HCT116 (cell line): ENCODE data around the gene HYKK.

Experiments used
- JUND ChIP-seq: IDR thresholded peaks from 2 replicates; pipeline ENCODE4 v1.6.1; 2012
- POLR2A ChIP-seq: IDR thresholded peaks from 2 replicates; pipeline ENCODE4 v1.7.0; 2011; ENCODE audit warnings: borderline replicate concordance; ENCODE audit not compliant: insufficient read depth, insufficient read length; ENCODE audit errors: extremely low read depth
- RAD21 ChIP-seq: IDR thresholded peaks from 2 replicates; pipeline ENCODE4 v1.6.1; 2012; ENCODE audit warnings: low read depth, mild to moderate bottlenecking
- TF ChIP-seq, protein P1 (sequence below), 3 experiments: fragments of 200-600 bp in 1 of 3; sonication (generic) in 1 of 3; IDR thresholded peaks in 2 of 3; conservative IDR thresholded peaks in 1 of 3; 2 replicates each; pipeline ENCODE4 v1.5.1; 2012 to 2017; ENCODE audit warnings: low read depth in 2 of 3, low read length in 2 of 3, antibody characterized with exemption in 1 of 3, borderline replicate concordance in 1 of 3, control low read depth in 1 of 3, mild to moderate bottlenecking in 1 of 3, mixed read lengths in 1 of 3, mixed run types in 1 of 3, moderate library complexity in 1 of 3; ENCODE audit not compliant: insufficient read depth in 1 of 3
- TF ChIP-seq, protein P2 (sequence below): IDR thresholded peaks from 2 replicates; pipeline ENCODE4 v1.6.1; 2012; ENCODE audit warnings: low read depth

DNA sequence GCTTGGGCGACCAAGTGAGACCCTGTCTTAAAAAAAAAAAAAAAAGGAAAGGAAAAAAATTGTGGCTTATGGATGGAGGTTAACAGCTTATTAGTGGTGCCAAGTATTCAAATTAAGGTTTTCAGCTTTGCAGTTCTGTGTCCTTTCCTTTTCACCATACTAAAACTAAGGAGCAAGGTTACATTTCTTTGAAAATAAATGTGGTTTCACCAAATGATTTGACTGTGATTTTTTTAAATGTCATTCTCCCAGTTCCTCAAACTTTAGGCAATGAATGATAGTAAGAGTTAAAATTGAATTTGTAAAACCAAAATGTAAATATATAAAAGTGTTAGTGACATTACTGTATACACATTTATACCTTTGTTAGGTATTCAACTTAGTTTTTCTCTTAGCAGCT is 67.6 kb downstream of the HYKK start:
- TF ChIP-seq, protein P1, sequence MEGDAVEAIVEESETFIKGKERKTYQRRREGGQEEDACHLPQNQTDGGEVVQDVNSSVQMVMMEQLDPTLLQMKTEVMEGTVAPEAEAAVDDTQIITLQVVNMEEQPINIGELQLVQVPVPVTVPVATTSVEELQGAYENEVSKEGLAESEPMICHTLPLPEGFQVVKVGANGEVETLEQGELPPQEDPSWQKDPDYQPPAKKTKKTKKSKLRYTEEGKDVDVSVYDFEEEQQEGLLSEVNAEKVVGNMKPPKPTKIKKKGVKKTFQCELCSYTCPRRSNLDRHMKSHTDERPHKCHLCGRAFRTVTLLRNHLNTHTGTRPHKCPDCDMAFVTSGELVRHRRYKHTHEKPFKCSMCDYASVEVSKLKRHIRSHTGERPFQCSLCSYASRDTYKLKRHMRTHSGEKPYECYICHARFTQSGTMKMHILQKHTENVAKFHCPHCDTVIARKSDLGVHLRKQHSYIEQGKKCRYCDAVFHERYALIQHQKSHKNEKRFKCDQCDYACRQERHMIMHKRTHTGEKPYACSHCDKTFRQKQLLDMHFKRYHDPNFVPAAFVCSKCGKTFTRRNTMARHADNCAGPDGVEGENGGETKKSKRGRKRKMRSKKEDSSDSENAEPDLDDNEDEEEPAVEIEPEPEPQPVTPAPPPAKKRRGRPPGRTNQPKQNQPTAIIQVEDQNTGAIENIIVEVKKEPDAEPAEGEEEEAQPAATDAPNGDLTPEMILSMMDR (IDR thresholded peaks at IDR 0.05 in 2 of 3, conservative IDR thresholded peaks at IDR 0.05 in 1 of 3; ENCODE audit: borderline replicate concordance in 1 of 3, insufficient read depth in 1 of 3, low read depth in 2 of 3, low read length in 2 of 3): no peak
- no peak for TF ChIP-seq JUND
- TF ChIP-seq POLR2A: no peak
- TF ChIP-seq, protein P2, sequence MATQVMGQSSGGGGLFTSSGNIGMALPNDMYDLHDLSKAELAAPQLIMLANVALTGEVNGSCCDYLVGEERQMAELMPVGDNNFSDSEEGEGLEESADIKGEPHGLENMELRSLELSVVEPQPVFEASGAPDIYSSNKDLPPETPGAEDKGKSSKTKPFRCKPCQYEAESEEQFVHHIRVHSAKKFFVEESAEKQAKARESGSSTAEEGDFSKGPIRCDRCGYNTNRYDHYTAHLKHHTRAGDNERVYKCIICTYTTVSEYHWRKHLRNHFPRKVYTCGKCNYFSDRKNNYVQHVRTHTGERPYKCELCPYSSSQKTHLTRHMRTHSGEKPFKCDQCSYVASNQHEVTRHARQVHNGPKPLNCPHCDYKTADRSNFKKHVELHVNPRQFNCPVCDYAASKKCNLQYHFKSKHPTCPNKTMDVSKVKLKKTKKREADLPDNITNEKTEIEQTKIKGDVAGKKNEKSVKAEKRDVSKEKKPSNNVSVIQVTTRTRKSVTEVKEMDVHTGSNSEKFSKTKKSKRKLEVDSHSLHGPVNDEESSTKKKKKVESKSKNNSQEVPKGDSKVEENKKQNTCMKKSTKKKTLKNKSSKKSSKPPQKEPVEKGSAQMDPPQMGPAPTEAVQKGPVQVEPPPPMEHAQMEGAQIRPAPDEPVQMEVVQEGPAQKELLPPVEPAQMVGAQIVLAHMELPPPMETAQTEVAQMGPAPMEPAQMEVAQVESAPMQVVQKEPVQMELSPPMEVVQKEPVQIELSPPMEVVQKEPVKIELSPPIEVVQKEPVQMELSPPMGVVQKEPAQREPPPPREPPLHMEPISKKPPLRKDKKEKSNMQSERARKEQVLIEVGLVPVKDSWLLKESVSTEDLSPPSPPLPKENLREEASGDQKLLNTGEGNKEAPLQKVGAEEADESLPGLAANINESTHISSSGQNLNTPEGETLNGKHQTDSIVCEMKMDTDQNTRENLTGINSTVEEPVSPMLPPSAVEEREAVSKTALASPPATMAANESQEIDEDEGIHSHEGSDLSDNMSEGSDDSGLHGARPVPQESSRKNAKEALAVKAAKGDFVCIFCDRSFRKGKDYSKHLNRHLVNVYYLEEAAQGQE: no peak
- TF ChIP-seq RAD21: no peak
